MV-4-11 (cell line): ENCODE data around the gene ESYT3.
"Not testable (repeated sequence)": the region's sequence is repeated elsewhere in the genome, so short reads cannot be mapped to it uniquely, and the experiment has no call there.

Source experiments
- DNase-seq: peaks from one replicate; lab custom pipeline; 2025; lab: John Stamatoyannopoulos, UW

Gene ESYT3

DNA sequence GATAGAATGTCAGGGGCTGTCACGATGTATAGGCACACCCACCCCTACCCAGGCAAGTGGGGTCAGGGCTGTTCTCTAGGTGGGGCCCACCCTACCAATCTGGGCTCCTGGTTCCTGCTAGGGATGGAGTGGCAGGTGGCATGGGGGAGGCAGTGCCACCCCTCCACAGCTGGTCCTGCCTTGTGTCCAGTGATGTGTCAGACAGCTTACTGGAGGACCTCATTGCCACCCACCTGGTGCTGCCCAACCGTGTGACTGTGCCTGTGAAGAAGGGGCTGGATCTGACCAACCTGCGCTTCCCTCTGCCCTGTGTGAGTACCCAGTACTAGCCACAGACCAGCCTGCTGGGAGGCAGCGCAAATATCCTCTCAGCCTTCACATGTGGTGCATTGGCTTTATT is 27.5 kb downstream of the ESYT3 start:
- no peak for DNase-seq

DNA sequence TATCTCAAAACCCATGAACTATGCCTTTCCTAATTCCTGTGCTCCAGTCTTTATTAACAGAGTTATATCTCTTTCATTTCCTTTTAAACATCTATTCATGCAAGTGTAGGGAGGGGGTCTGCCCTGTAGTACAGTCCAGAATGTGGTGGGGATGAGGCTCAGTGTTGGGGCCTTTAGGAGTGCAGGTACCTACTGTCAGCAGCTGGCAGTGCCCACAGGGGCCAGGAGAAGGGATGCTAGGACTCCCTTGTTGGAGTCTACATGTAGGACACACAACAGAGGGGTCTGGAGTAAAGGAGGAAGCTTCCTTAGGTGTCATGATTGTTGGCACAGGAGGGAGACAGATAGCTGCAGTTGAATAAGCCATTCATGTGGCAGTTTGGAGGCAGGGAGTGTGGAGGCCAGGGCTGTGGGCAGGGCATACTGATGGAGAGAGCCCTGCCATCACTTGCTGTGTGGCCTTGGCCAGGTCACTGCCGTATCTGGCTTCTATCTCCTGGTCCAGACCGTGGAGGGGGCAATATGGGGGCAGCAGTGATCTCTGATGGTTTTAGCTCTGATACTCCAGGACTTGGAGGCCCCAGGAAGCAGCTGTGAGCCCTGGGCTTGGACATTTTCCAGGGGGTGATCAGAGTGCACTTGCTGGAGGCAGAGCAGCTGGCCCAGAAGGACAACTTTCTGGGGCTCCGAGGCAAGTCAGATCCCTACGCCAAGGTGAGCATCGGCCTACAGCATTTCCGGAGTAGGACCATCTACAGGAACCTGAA is 29.5 kb downstream of the ESYT3 start:
- no peak for DNase-seq

DNA sequence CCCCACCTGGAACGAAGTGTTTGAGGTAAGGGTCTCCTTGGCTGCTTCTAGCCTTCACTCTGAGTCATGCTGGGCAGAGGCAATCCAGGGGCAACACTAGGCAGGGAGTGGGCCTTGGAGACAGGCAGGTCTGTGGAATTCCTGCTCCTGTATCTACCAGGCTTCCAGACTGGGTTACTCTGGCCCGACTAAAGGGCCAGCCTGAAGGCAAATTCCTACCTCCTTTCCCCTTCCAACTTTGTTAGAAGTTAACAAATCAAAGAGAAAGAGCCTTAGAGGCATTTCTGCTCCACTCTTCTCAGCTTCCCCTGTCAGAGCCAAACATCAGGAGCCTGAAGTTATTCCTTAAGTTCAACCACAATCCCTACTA is 30.1 kb downstream of the ESYT3 start:
- DNase-seq: no peak

DNA sequence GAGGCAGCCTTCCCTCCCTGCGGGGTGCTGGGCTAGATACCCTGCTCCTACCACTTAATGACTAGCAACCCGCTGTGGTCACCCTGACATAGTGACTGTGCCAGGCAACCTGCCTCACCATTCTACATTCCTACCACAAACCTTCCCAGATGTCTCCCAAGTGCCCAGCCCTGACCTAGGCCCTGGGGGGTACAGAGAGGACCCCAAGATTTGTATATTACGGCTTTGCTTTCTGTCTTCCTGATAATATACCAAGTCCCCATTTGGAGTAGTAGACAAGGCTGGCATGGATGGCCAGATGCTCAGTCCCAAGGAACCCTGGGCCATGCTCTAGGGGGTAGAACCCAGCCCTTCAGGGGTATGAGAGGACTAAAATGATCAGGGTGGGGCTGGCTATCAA is 31.0 kb downstream of the ESYT3 start:
- no peak for DNase-seq

DNA sequence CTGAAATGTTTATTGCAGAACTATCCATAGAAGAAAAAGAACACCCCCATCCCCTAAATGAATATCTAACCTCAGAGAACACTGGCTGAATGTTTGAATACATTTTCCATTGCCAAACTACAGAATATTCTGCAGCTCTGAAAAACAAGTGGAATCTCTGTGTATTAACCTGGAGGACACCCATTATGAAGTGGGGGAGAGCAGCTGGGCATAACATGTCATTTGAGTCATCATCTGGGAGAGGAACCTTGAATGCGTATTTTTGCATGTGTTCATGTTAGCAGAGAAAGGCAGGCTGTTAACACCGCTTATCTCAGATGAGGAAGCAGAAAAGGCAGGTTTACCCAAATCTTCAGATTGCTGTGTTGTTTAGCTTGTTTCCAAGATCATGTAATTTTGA is 31.5 kb downstream of the ESYT3 start:
- peak; percentile 36 for DNase-seq

DNA sequence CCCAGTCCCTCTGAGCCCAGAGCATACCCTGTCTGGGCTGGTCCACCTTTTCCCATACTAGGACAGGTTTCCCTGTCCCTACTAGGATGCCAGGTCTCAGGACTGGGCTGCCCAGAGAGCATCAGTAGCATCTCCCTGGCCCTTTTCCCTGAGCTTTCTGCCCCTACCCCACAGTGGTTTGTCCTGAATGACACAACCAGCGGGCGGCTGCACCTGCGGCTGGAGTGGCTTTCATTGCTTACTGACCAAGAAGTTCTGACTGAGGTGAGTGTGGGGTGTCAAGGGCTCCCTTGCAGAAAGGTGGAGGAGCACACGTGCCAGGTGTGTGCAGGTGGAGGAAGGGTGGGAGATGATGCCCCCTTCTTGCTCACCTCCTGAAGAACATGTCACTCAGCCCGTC is 33.5 kb downstream of the ESYT3 start:
- no peak for DNase-seq

DNA sequence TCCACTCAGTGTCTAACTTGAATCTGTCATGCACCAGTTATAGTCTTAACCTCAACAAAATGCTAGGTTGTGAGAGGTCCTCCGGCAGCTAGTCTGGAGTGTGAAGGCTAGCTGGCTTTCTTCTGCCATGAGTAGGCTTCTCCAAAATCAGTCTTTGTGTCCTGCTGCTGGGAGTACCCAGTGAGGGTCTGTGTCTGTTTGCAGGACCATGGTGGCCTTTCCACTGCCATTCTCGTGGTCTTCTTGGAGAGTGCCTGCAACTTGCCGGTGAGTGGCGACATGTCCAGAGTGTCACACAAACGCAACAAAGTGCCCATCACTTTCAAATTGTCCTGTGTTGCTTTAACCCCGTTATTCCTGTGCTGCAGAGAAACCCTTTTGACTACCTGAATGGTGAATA is 34.0 kb downstream of the ESYT3 start:
- no peak for DNase-seq

DNA sequence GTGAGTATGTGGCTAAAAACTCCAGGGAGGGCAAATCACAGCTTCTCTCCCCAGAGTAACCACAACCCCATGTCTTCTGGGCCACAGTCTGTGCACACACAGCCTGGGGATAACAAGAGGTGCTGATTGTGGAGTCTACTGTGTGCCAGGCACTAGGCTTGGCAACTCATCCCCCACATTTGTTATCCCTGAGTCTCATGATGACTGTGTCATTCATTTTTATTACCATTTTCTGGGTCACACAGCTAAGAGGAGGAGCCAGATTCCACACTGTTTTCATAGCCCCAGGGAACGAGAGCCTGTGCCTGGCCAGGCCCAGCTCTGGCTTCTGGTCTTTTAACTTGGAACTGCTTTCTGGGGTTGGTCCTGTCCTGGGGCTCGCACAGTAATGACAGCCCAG is 34.5 kb downstream of the ESYT3 start:
- DNase-seq: no peak

DNA sequence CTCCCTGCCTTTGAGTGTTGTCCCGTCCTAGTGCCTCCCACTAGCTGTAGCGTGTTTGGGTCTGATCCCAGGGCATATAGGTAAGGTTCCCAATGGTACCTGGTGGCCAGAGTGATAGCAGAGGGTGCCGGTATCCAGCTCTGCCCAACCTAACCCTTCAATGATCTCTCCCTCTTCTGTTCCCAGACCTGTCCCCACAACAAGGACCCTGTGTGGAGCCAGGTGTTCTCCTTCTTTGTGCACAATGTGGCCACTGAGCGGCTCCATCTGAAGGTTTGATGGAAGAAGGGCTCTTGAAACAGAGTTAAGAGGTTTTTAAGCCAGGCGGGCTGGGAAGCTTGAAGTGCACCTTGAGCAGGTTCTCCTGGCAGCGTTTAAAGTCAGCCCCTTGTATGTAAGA is 35.5 kb downstream of the ESYT3 start:
- DNase-seq: no peak

DNA sequence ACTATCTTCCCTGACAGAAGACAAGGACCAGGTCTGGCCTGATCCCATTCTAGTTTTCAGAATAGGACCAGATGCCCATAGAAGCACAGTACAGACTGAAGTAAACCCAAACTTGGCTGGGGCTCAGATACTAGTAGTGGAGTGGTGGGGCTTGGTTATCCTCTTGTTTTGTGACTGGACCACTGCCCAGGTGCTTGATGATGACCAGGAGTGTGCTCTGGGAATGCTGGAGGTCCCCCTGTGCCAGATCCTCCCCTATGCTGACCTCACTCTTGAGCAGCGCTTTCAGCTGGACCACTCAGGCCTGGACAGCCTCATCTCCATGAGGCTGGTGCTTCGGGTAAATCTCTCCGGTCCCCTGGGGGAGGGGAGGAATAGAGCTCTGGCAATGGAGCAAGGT is 36.3 kb downstream of the ESYT3 start:
- no peak for DNase-seq

DNA sequence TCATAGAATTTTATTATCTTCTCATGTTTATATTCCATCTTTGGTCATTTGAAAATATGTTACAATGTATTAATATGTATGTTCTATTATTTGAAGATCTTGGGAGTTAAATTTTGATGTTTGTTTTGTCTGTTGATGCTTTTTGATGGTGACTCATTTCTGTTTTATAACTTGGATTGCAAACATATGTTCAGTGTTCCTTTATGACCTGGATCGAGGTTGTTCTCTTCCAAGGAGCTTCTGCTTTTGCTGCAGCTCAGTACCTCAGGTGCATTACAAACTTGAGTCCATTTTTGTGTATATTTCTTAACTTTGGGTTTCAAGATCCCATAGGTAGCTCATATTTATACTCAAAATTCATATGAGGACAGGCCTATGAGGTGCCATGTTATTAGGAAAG is 37.1 kb downstream of the ESYT3 start:
- no peak for DNase-seq

DNA sequence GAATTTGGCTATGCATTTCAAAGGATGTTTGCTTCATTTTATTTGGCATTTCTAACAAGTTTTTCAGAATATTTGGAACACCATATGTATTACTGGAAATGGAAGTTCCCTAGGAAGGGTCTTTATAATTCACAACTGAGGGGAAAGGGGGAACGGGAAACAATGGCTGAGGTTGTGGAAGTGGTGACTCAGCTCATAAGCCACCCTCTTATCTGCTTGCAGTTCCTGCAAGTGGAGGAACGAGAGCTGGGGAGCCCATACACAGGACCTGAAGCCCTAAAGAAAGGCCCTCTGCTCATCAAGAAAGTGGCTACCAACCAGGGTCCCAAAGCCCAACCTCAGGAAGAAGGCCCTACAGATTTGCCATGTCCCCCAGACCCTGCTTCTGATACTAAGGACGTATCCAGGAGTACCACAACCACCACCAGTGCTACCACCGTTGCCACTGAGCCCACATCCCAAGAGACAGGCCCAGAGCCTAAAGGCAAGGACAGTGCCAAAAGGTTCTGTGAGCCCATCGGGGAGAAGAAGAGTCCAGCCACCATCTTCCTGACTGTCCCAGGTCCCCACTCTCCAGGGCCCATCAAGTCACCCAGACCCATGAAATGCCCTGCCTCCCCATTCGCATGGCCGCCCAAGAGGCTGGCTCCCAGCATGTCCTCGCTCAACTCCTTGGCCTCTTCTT is 37.9 kb downstream of the ESYT3 start:
- DNase-seq: peak; percentile 5

DNA sequence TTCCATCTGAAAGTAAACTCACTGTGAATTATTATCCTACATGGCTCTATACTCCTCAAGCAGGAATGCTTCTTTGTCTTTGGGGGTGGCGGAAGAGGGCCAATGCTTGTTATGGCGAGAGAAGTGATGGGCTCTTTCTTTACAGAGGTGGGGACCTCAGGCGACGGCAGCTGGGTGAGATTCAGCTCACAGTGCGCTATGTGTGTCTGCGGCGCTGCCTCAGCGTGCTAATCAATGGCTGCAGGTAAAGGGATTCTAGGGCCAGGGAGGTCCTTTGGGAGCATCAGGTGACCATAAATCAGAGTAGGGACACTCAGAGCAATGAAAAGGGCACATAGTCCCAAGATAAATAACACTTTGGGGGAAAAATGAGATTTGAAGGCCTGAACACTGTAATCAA is 39.0 kb downstream of the ESYT3 start:
- no peak for DNase-seq

DNA sequence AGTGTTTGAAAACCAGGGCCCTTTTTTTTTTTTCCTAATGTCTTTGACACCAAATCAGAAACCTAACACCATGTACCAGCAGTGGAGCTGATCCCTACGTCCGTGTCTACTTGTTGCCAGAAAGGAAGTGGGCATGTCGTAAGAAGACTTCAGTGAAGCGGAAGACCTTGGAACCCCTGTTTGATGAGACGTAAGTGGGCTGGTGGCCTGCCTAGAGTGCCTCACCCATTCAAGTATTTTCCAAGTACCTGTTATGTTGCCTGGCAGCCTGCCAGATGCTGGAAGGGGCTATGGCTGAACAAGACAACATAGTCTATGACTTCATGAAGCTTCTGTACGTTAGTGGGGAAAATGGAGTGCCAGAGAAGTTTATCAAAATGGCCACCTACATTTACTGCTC is 39.7 kb downstream of the ESYT3 start:
- DNase-seq: peak; percentile 14

DNA sequence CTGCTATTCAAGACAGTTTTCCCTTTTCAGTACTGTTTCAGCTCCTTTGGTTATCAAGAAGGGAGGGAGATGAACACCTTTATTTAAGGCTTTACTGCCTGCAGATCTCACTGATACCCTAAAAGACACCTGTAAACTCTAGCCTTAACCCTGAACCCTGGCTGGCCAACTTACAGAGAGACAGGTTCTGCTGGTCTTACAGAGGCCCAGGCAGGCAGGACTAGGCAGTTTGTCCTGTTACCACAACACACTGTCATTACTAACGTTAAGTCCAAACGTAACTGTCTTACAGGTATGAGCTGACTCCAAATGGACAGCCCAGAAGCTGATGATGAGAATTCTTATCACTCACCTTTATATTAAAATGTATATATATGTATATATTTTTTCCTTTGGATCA is 42.1 kb downstream of the ESYT3 start:
- DNase-seq: no peak

DNA sequence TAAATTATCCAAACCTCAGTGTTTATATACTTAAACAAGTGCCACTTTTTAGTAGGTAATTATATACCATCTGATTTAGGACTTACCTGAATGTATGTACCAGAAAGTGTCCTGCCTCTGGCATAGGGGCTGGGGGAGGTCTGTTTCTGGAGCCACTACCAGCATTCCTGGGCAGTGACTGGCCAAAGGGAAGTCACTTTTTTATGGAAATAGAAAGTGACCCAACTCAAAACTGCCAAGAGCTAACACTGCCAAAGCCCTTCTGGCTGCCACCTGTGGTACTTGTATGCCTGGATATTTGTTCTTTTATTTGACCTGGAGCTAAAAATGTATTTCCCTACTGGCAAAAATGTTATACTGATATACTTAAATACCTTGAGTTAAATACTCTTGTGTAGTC is 42.7 kb downstream of the ESYT3 start:
- DNase-seq: no peak

DNA sequence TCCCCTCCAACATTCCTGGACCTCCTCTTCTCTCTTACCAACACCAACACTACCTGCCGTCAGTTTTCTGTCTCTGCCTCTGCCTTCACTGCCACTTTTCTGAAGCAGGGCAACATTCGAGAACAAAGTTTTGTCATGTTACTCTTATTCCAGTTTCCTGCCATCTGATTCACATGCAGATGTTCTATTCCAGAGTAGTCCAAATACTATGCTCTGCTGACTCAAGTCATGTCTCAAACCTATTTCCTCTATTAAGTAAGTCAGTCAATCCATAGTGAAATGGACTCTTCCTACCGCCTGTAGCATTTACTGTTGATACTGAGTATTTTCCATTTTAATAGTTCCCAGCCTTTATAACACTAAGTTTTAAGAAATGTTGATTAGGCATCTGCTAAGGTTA is 43.4 kb downstream of the ESYT3 start:
- DNase-seq: no peak

DNA sequence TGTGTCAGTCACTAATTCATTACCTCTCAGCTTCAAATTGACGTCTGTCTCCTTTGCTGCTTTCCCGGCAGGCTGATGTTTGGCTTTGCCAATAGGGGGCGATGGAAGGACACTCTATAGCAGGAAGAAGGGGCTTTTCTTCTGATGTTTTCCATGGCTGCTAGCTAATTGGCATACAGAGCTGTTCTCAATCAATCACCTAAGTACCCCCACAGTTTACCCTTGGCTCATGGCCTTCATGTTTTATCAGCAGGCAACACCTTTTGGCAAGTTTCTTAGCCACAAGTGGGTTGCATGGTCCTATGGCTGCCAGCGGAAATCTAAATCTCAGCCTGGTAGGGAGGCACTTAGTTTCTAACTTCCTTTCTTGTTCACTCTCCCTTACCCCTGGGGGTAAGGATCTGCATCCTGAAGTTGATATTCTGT is 45.0 kb downstream of the ESYT3 start:
- peak; percentile 59 for DNase-seq

DNA sequence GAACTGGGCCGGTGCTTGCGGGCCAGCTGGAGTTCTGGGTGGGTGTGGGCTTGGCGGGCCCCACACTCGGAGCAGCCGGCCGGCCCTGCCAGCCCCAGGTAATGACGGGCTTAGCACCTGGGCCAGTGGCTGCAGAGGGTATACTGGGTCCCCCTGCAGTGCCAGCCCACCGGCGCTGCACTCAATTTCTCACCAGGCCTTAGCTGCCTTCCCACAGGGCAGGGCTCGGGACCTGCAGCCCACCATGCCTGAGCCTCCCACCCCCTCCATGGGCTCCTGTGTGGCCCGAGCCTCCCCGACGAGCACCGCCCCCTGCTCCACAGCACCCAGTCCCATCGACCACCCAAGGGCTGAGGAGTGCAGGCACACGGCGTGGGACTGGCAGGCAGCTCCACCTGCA is 50.3 kb downstream of the ESYT3 start:
- DNase-seq: not testable (repeated sequence)

DNA sequence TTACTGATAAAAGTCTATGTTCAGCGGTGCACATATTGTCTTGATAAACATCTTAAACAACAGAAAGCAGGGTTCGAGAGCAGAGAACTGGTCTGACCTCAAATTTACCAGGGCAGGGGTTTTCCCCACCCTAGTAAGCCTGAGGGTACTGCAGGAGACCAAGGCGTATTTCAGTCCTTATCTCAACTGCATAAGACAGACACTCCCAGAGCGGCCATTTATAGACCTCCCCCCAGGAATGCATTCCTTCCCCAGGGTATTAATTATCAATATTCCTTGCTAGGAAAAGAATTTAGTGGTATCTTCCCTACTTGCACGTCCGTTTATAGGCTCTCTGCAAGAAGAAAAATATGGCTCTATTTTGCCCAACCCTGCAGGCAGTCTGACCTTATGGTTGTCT is 52.2 kb downstream of the ESYT3 start:
- DNase-seq: not testable (repeated sequence)

DNA sequence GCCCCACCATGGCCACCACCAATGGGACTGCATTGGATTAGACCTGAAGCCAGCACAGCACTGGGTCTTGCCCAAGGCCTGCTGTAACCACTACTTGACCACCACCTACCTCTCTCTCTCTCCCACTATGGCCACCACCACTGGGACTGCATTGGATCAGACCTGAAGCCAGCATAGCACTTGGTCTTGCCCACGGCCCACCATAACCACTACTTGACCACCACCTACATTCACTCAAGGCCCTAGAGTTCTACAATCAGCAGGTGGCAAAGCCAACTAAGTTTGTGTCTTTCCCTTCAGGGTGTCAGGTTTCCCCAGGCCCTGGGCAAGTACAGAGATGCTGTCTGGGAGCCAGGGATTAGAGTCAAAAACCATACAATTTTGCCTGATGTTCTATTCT is 57.6 kb downstream of the ESYT3 start:
- no peak for DNase-seq

DNA sequence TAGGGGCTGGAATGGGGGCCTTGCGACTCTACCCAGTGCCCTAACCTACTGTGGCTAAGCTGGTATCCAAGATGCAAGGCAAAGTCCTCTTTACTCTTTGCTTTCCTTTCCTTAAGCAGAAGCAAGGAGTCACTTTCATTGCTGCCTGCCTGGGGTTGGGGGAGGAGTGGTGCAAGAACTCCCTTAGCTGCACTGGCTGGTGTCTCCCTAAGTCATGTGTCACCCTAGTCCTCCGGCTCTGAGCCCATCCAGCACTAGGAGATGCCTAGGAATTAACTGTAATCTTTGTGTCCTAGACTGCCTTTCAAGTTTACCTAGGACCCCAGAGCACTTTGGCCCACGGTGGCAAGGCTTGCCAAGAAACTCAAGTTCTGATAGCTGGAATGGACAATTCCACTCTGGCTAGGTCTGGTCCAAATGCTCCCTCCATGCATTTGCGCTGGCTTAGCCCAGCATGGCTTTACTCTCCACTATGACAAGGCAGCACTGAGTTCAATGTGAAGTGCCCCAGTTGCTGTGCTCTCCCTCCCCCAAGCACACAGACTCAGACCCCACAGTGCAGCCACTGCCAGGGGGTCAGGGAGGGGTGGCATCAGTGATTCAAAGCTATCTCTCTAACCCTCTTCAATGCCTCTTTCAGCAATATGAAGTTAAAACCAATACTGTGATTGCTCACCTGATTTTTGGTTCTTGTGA is 58.7 kb downstream of the ESYT3 start:
- DNase-seq: peak; percentile 55
